ENCODE measurements around the gene CDC42EP3. TPM values are rescaled to one million over a fixed set of nuclear protein-coding genes. Genes with fewer than 3 reads are reported as not detected.
A peak's percentile ranks its signal among the peaks of the same experiment; 100 is the strongest.

CDC42EP3 gene
- polyA plus RNA-seq, 2 donors: 2.0 to 6.0 TPM

DNA sequence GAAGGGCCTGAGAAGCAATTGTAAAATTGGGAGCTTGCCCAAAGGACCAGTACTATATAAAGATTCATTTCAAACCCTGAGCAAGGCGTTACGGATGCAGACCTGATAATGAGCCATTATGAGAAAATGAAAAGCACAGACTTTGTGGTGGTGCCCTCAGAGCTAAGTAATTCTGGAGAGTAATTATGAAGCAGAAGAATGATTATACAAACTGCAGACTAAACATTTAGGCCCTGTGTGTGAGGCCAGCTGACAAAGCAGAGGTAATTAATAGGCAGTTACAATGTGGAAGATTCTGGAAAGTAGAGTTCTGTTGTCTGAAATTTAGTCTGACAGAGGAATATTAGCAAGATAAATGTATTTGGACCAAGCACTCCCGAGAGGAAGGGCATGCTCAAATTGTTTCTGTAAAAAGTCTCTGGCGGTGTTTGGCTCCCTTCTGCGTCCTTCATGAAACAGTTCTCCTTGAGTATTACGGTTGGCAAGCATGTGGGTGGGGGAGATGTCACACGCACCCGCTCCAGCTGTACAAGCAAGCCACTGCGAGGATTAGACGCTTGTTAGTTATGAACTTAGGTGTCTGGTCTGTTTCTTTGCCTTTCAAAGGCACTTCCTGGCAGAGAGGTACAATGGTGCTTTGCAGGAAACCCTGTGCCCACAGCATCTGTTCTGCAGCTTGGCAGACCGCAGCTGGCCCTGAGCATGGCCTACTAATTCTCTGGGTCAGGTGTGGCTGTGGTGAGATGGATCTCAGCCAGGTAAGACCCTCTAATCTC lies 45.5 kb downstream of the CDC42EP3 start:
- H3K4me1 ChIP-seq (ENCODE audit: control insufficient read depth in 2 of 2, insufficient read depth in 2 of 2, low read length in 1 of 2): peaks cover 0 to 3% of the 10 kb centered on the region in 2 donors
- 52 to 57% methylated on average over 11 of the region's 11 CpGs for WGBS, 2 donors
- no peaks in the 10 kb centered on the region for H3K9me3 ChIP-seq (ENCODE audit: control insufficient read depth in 2 of 2, insufficient read depth in 1 of 2, low read depth in 1 of 2, low read length in 1 of 2)
- H3K36me3 ChIP-seq (ENCODE audit: control insufficient read depth in 2 of 2, insufficient read depth in 2 of 2, low read length in 1 of 2): no peaks in the 10 kb centered on the region
- no peak overlapping the region for H3K4me3 ChIP-seq (ENCODE audit: low read depth in 1 of 2, low read length in 2 of 2)
- peak overlapping the region; percentile 28 to 65 for H3K27ac ChIP-seq (ENCODE audit: low read depth in 2 of 2, low read length in 1 of 2)
- no peaks in the 10 kb centered on the region for H3K27me3 ChIP-seq (ENCODE audit: control insufficient read depth in 1 of 2, insufficient read depth in 2 of 2, low read length in 2 of 2)

DNA sequence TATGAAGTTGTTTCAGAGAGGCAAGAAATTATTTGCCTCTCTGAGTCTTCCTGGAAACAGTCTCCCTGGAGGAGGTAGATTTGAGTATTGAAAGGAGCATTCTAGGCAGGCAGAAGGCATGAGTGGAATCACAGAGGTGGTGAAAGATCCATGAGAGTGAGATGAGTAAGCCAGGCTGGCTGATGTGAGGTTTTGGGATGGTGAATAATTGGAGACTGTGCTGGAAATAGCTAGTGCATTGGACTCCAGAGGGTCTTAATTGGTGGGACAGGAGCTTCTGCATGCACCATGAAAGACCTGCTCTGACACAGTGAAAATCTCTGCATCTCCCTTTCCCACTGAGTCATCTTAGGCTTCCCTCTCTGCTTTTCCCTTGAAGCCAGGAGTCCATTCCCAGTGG lies 46.3 kb downstream of the CDC42EP3 start:
- Histone ChIP-seq H3K9me3 (ENCODE audit: control insufficient read depth in 2 of 2, insufficient read depth in 1 of 2, low read depth in 1 of 2, low read length in 1 of 2) (no peaks in the 10 kb centered on the region), H3K27ac (ENCODE audit: low read depth in 2 of 2, low read length in 1 of 2) (peak overlapping the region in 1 of 2 donors; percentile 28), H3K4me1 (ENCODE audit: control insufficient read depth in 2 of 2, insufficient read depth in 2 of 2, low read length in 1 of 2) (peaks cover 0 to 3% of the 10 kb centered on the region in 2 donors), H3K4me3 (ENCODE audit: low read depth in 1 of 2, low read length in 2 of 2) (no peak overlapping the region), H3K36me3 (ENCODE audit: control insufficient read depth in 2 of 2, insufficient read depth in 2 of 2, low read length in 1 of 2) (no peaks in the 10 kb centered on the region), H3K27me3 (ENCODE audit: control insufficient read depth in 1 of 2, insufficient read depth in 2 of 2, low read length in 2 of 2) (no peaks in the 10 kb centered on the region)

DNA sequence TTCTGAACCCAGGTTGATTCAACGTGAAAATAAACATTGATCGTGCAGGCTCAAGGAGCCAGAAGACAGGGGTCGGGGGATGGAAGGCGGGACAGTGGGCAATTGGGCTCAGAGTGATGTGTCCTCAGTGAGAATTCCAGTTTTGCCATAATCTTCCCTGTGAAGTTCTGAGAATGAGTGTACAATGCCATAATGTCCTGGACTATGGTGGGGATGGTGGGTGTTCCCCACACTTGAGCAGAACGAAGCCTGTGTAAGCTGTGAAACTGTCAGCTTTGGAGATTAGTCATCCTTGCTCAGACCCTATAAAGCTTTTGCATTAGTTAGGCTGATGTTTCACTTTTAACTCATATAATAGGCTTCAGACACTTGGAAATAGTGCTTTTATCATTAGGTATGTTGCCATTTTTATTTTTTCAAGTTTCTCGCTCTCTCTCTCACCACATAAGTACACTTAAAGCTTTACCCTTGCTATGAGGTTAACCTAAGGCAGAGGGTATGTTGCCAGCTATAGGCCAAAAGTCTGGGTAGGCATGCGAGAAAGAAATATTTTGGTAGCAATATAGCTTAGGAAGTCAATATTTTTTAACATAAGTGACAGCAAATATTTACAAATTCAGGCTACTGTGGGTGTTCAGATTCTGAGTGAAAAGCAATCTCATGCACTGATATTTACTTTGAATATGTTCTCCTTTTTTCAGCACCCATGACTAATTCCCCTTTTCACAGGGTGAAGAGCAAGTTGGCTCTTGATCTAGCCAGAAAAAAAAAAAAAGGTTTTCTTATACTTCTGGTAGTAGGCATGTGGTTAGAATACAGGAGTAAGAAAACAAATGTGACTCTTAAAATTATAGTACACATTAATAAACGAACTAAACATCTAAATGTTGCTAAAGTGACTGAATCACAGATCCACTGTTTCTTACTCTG lies 47.2 kb downstream of the CDC42EP3 start:
- peak overlapping the region in 1 of 2 donors; percentile 4 for H3K27ac ChIP-seq (ENCODE audit: low read depth in 2 of 2, low read length in 1 of 2)
- H3K36me3 ChIP-seq (ENCODE audit: control insufficient read depth in 2 of 2, insufficient read depth in 2 of 2, low read length in 1 of 2): no peaks in the 10 kb centered on the region
- no peaks in the 10 kb centered on the region for H3K9me3 ChIP-seq (ENCODE audit: control insufficient read depth in 2 of 2, insufficient read depth in 1 of 2, low read depth in 1 of 2, low read length in 1 of 2)
- 62 to 66% methylated on average over 8 of the region's 8 CpGs for WGBS, 2 donors
- H3K4me3 ChIP-seq (ENCODE audit: low read depth in 1 of 2, low read length in 2 of 2): no peak overlapping the region
- peaks cover 0 to 3% of the 10 kb centered on the region in 2 donors for H3K4me1 ChIP-seq (ENCODE audit: control insufficient read depth in 2 of 2, insufficient read depth in 2 of 2, low read length in 1 of 2)
- no peaks in the 10 kb centered on the region for H3K27me3 ChIP-seq (ENCODE audit: control insufficient read depth in 1 of 2, insufficient read depth in 2 of 2, low read length in 2 of 2)

GRCh38 chr2:37623406-37623805 lies 48.0 kb downstream of the CDC42EP3 start:
- Histone ChIP-seq H3K27ac (ENCODE audit: low read depth in 2 of 2, low read length in 1 of 2) (no peak overlapping the region), H3K4me3 (ENCODE audit: low read depth in 1 of 2, low read length in 2 of 2) (no peak overlapping the region), H3K27me3 (ENCODE audit: control insufficient read depth in 1 of 2, insufficient read depth in 2 of 2, low read length in 2 of 2) (no peaks in the 10 kb centered on the region), H3K36me3 (ENCODE audit: control insufficient read depth in 2 of 2, insufficient read depth in 2 of 2, low read length in 1 of 2) (no peaks in the 10 kb centered on the region), H3K4me1 (ENCODE audit: control insufficient read depth in 2 of 2, insufficient read depth in 2 of 2, low read length in 1 of 2) (peaks cover 0 to 3% of the 10 kb centered on the region in 2 donors), H3K9me3 (ENCODE audit: control insufficient read depth in 2 of 2, insufficient read depth in 1 of 2, low read depth in 1 of 2, low read length in 1 of 2) (no peaks in the 10 kb centered on the region)

GRCh38 chr2:37622450-37623100 lies 48.9 kb downstream of the CDC42EP3 start:
- 88 to 89% methylated on average over 4 of the region's 4 CpGs for WGBS, 2 donors
- Histone ChIP-seq H3K4me1 (ENCODE audit: control insufficient read depth in 2 of 2, insufficient read depth in 2 of 2, low read length in 1 of 2) (peaks cover 0 to 3% of the 10 kb centered on the region in 2 donors), H3K4me3 (ENCODE audit: low read depth in 1 of 2, low read length in 2 of 2) (no peak overlapping the region), H3K27me3 (ENCODE audit: control insufficient read depth in 1 of 2, insufficient read depth in 2 of 2, low read length in 2 of 2) (no peaks in the 10 kb centered on the region), H3K27ac (ENCODE audit: low read depth in 2 of 2, low read length in 1 of 2) (no peak overlapping the region), H3K9me3 (ENCODE audit: control insufficient read depth in 2 of 2, insufficient read depth in 1 of 2, low read depth in 1 of 2, low read length in 1 of 2) (no peaks in the 10 kb centered on the region), H3K36me3 (ENCODE audit: control insufficient read depth in 2 of 2, insufficient read depth in 2 of 2, low read length in 1 of 2) (no peaks in the 10 kb centered on the region)

- WGBS, 2 donors: 69 to 78% methylated on average over 1 of the region's 1 CpG
- no peak overlapping the region for H3K27ac ChIP-seq (ENCODE audit: low read depth in 2 of 2, low read length in 1 of 2)
- H3K4me3 ChIP-seq (ENCODE audit: low read depth in 1 of 2, low read length in 2 of 2): no peak overlapping the region
- no peaks in the 10 kb centered on the region for H3K27me3 ChIP-seq (ENCODE audit: control insufficient read depth in 1 of 2, insufficient read depth in 2 of 2, low read length in 2 of 2)
- H3K4me1 ChIP-seq (ENCODE audit: control insufficient read depth in 2 of 2, insufficient read depth in 2 of 2, low read length in 1 of 2): peaks cover 0 to 3% of the 10 kb centered on the region in 2 donors
- H3K36me3 ChIP-seq (ENCODE audit: control insufficient read depth in 2 of 2, insufficient read depth in 2 of 2, low read length in 1 of 2): no peaks in the 10 kb centered on the region
- H3K9me3 ChIP-seq (ENCODE audit: control insufficient read depth in 2 of 2, insufficient read depth in 1 of 2, low read depth in 1 of 2, low read length in 1 of 2): no peaks in the 10 kb centered on the region
These were observed 50.2 kb downstream of the CDC42EP3 start for GRCh38 chr2:37621199-37621598.

DNA sequence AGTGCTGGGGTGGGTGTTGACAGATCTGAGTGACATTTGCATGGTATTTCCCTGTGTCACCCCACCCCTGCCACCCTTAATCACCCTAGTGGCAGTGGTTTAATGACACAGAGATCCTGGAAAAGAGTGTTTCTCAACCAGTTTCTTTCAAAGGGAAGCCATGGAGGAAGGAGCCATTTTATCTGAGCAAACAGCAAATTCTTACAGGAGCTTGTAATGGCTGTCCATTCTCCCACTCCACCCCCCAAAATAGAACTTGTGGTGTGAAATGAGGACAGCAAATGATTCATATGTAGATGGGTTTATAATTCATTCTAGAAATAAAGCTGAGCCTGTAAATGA lies 51.5 kb downstream of the CDC42EP3 start:
- Histone ChIP-seq H3K27ac (ENCODE audit: low read depth in 2 of 2, low read length in 1 of 2) (no peak overlapping the region), H3K27me3 (ENCODE audit: control insufficient read depth in 1 of 2, insufficient read depth in 2 of 2, low read length in 2 of 2) (no peaks in the 10 kb centered on the region), H3K36me3 (ENCODE audit: control insufficient read depth in 2 of 2, insufficient read depth in 2 of 2, low read length in 1 of 2) (no peaks in the 10 kb centered on the region), H3K4me1 (ENCODE audit: control insufficient read depth in 2 of 2, insufficient read depth in 2 of 2, low read length in 1 of 2) (peaks cover 0 to 3% of the 10 kb centered on the region in 2 donors), H3K9me3 (ENCODE audit: control insufficient read depth in 2 of 2, insufficient read depth in 1 of 2, low read depth in 1 of 2, low read length in 1 of 2) (no peaks in the 10 kb centered on the region), H3K4me3 (ENCODE audit: low read depth in 1 of 2, low read length in 2 of 2) (no peak overlapping the region)

- Histone ChIP-seq H3K27me3 (ENCODE audit: control insufficient read depth in 1 of 2, insufficient read depth in 2 of 2, low read length in 2 of 2) (no peaks in the 10 kb centered on the region), H3K9me3 (ENCODE audit: control insufficient read depth in 2 of 2, insufficient read depth in 1 of 2, low read depth in 1 of 2, low read length in 1 of 2) (no peaks in the 10 kb centered on the region), H3K4me3 (ENCODE audit: low read depth in 1 of 2, low read length in 2 of 2) (no peak overlapping the region), H3K36me3 (ENCODE audit: control insufficient read depth in 2 of 2, insufficient read depth in 2 of 2, low read length in 1 of 2) (no peaks in the 10 kb centered on the region), H3K4me1 (ENCODE audit: control insufficient read depth in 2 of 2, insufficient read depth in 2 of 2, low read length in 1 of 2) (peaks cover 0 to 3% of the 10 kb centered on the region in 2 donors), H3K27ac (ENCODE audit: low read depth in 2 of 2, low read length in 1 of 2) (no peak overlapping the region)
- 81 to 82% methylated on average over 7 of the region's 7 CpGs for WGBS, 2 donors
These were observed 52.0 kb downstream of the CDC42EP3 start for GRCh38 chr2:37619230-37619958.

DNA sequence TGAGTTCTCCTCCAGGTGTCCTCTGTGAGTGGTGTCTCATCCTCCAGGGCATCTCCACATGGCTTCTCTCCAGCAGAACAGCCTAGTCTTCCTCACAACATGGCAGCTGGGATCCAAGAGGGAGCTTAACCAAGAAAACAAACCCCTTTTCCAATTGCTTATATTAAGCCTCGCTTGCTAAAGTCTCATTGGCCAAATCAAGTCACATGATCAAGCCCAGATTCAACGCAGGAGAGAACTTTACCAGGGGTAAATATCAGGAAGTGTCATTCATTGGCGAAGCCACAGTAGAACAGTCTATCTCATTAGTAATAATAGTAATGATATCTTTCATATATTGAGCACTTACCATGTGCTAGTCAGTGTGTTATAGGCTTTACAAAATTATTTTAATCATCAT lies 53.1 kb downstream of the CDC42EP3 start:
- no peak overlapping the region for H3K4me3 ChIP-seq (ENCODE audit: low read depth in 1 of 2, low read length in 2 of 2)
- H3K27ac ChIP-seq (ENCODE audit: low read depth in 2 of 2, low read length in 1 of 2): no peak overlapping the region
- 93 to 94% methylated on average over 3 of the region's 3 CpGs for WGBS, 2 donors
- no peaks in the 10 kb centered on the region for H3K9me3 ChIP-seq (ENCODE audit: control insufficient read depth in 2 of 2, insufficient read depth in 1 of 2, low read depth in 1 of 2, low read length in 1 of 2)
- no peaks in the 10 kb centered on the region for H3K27me3 ChIP-seq (ENCODE audit: control insufficient read depth in 1 of 2, insufficient read depth in 2 of 2, low read length in 2 of 2)
- H3K36me3 ChIP-seq (ENCODE audit: control insufficient read depth in 2 of 2, insufficient read depth in 2 of 2, low read length in 1 of 2): no peaks in the 10 kb centered on the region
- H3K4me1 ChIP-seq (ENCODE audit: control insufficient read depth in 2 of 2, insufficient read depth in 2 of 2, low read length in 1 of 2): peaks cover 4 to 5% of the 10 kb centered on the region in 2 donors

All from esophagus (tissue), 2 donors.